ENCODE results near the gene ARHGAP29. TPM values are rescaled to one million over a fixed set of nuclear protein-coding genes. Genes with fewer than 3 reads are reported as not detected.

The ARHGAP29 gene
- total and polyA plus RNA-seq, 7 donors = 1.2 to 48.2 (median 23.2) TPM

DNA sequence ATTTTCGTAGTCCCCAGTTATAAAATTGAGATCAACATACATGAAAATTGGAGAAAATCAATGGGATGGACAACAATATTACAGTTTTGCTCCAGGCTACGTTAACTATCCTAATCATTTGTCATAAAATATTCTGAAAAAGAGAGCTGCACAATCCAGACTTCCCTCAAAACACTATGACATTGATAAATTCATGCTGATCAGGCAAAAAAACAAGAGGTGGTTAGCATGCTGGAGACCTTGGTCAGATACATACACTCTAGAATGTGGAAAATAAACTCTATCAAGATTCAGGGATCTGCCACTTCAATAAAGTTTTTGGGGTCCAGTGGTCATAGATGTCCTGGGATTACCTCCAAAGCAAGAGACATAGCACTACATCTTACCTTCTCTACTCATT, 32.5 kb upstream of the ARHGAP29 start:
- intact Hi-C loops (cut with DNase I) = no loop called here
- Histone ChIP-seq H3K27me3 (no peaks in the 10 kb centered on the region), H3K36me3 (no peaks in the 10 kb centered on the region), H3K27ac (no peak overlapping the region), H3K4me3 (no peak overlapping the region), H3K9me3 (no peaks in the 10 kb centered on the region), H3K4me1 (peaks cover 0 to 7% (median 4%) of the 10 kb centered on the region in 4 donors)
- 88 to 93% methylated on average over 2 of the region's 2 CpGs for WGBS, 2 donors
- TF ChIP-seq EP300 (IDR thresholded peaks at IDR 0.05) (no peak), POLR2A (IDR thresholded peaks at IDR 0.05) (no peak), POLR2AphosphoS5 (IDR thresholded peaks at IDR 0.05) (no peak), CTCF (IDR thresholded peaks at IDR 0.05) (no peak)
- no peak for DNase-seq

- 80 to 88% methylated on average over 2 of the region's 2 CpGs for WGBS, 2 donors
- intact Hi-C loops (cut with DNase I) = no loop called here
- TF ChIP-seq CTCF (IDR thresholded peaks at IDR 0.05) (no peak), POLR2AphosphoS5 (IDR thresholded peaks at IDR 0.05) (no peak), POLR2A (IDR thresholded peaks at IDR 0.05) (no peak), EP300 (IDR thresholded peaks at IDR 0.05) (no peak)
Measured at GRCh38 chr1:94265906-94266305, 28.5 kb upstream of the ARHGAP29 start.

GRCh38 chr1:94265011-94265422, 27.6 kb upstream of the ARHGAP29 start:
- Histone ChIP-seq H3K27ac (no peak overlapping the region), H3K4me1 (no peaks in the 10 kb centered on the region)
- 49 to 61% methylated on average over 3 of the region's 3 CpGs for WGBS, 2 donors

More at GRCh38 chr1:94265906-94266305, 28.5 kb upstream of the ARHGAP29 start:
- no peaks in the 10 kb centered on the region for H3K27me3 ChIP-seq
- H3K27ac ChIP-seq = peak overlapping the region in 1 of 4 donors; percentile 6
- DNase-seq = no peak
- no peaks in the 10 kb centered on the region for H3K9me3 ChIP-seq
- H3K36me3 ChIP-seq = no peaks in the 10 kb centered on the region
- H3K4me1 ChIP-seq = no peaks in the 10 kb centered on the region
- H3K4me3 ChIP-seq = no peak overlapping the region

DNA sequence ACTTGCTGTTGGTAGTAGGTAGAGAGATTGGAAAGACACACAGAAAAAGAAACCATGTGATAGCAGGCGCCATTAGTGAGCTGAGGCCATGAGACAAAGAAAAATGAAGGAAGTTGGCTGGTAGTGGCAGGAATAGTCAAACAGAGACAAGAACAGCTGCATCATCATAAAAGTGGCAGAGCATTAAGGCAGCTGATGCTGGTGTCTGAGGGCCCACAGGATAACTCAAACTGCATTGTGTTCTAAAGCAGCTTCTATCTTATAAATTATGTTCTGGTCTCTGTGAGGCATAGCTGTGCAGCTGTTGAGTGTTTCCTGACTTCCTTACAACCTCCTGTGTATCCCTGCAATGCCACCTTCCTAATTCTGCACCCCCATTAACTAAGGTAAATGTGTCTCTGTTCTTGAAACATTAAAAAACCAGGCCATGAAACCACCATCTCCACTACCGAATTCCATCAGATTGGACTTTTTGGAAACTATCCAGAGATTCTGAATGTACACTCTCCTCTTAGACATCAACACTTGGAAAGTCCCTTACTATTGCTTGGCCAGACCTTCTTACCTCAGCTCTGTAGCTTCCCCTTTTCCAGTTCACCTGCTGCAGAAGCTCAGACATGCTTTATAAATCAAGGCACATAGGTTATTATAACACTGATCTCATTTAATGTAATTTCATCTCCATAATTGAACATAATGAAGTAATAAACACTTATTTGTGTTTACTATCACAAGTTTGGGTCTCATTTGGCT, 23.4 kb upstream of the ARHGAP29 start:
- peaks cover 0 to 8% (median 0%) of the 10 kb centered on the region in 4 donors for H3K4me1 ChIP-seq
- H3K27ac ChIP-seq = no peak overlapping the region
- no peaks in the 10 kb centered on the region for H3K9me3 ChIP-seq
- H3K36me3 ChIP-seq = no peaks in the 10 kb centered on the region
- no peak overlapping the region for H3K4me3 ChIP-seq
- TF ChIP-seq EP300 (IDR thresholded peaks at IDR 0.05) = no peak
- 92 to 94% methylated on average over 2 of the region's 2 CpGs for WGBS, 2 donors
- DNase-seq = no peak
- intact Hi-C loops (cut with DNase I) = no loop called here
- no peaks in the 10 kb centered on the region for H3K27me3 ChIP-seq

More at GRCh38 chr1:94265011-94265422, 27.6 kb upstream of the ARHGAP29 start:
- Histone ChIP-seq H3K4me3 (no peak overlapping the region), H3K27me3 (no peaks in the 10 kb centered on the region), H3K36me3 (no peaks in the 10 kb centered on the region), H3K9me3 (no peaks in the 10 kb centered on the region)
- no peak for DNase-seq
- intact Hi-C loops (cut with DNase I) = no loop called here
- TF ChIP-seq POLR2AphosphoS5 (IDR thresholded peaks at IDR 0.05) (no peak), EP300 (IDR thresholded peaks at IDR 0.05) (no peak), CTCF (IDR thresholded peaks at IDR 0.05) (no peak), POLR2A (IDR thresholded peaks at IDR 0.05) (no peak)

- DNase-seq = no peak
- intact Hi-C loops (cut with DNase I) = no loop called here
- Histone ChIP-seq H3K9me3 (no peaks in the 10 kb centered on the region), H3K27me3 (no peaks in the 10 kb centered on the region), H3K36me3 (no peaks in the 10 kb centered on the region), H3K4me3 (no peak overlapping the region), H3K27ac (peak overlapping the region in 1 of 4 donors; percentile 68), H3K4me1 (peaks cover 0 to 8% (median 0%) of the 10 kb centered on the region in 4 donors)
- no peak for TF ChIP-seq EP300 (IDR thresholded peaks at IDR 0.05)
- no peak for TF ChIP-seq POLR2AphosphoS5 (IDR thresholded peaks at IDR 0.05)
- no peak for TF ChIP-seq CTCF (IDR thresholded peaks at IDR 0.05)
- TF ChIP-seq POLR2A (IDR thresholded peaks at IDR 0.05) = no peak
- WGBS, 2 donors = 88 to 92% methylated on average over 7 of the region's 7 CpGs
Measured at GRCh38 chr1:94259635-94260289, 22.4 kb upstream of the ARHGAP29 start.

Data from sigmoid colon (tissue), 7 donors.